IMR-90 (cell line): ENCODE data around the gene CHST8. TPM values are rescaled to one million over a fixed set of nuclear protein-coding genes. Genes with fewer than 3 reads are reported as not detected.

ENCODE experiments used
- ATAC-seq: fragments of 200-7000 bp; cut with Tn5 transposase; 2 replicates; pipeline ENCODE4 v1.9.1; 2020; ENCODE audit warnings: low read depth, mild to moderate bottlenecking, moderate library complexity
- BruUV-seq: library from RNA; stranded (reverse); fragments of 400-500 nt; replicated peaks from 2 replicates; lab custom pipeline; 2021; lab: Mats Ljungman, UMichigan
- CTCF ChIA-PET: fragments of 300-600 bp; formaldehyde crosslinking; extraction: SDS; loops from one replicate; lab custom pipeline; 2021; ENCODE audit warnings: antibody characterized with exemption; lab: Yijun Ruan, JAX
- POLR2A ChIA-PET: fragments of 300-600 bp; sonication (Branson Sonifier 250); formaldehyde crosslinking; loops from one replicate; lab custom pipeline; 2022; ENCODE audit warnings: antibody characterized with exemption; ENCODE audit not compliant: unreplicated experiment; lab: Charles Lee
- DNase-seq: peaks from one replicate; pipeline ENCODE4 v3.0.0; 2013
- H2AFZ ChIP-seq: replicated peaks from 2 replicates; pipeline ENCODE3; 2013; ENCODE audit warnings: low read length, mild to moderate bottlenecking; ENCODE audit not compliant: poor library complexity
- H2AK5ac ChIP-seq: 2 replicates; pipeline ENCODE4 v1.6.1; 2013; ENCODE audit warnings: low read depth, low read length, inconsistent platforms
- H2AK9ac ChIP-seq: replicated peaks from 2 replicates; pipeline ENCODE3; 2013; ENCODE audit warnings: mild to moderate bottlenecking, low read depth, low read length, moderate library complexity; ENCODE audit not compliant: poor library complexity
- H2BK120ac ChIP-seq: 2 replicates; pipeline ENCODE4 v1.6.1; 2013; ENCODE audit warnings: low read depth, low read length, inconsistent platforms
- H2BK15ac ChIP-seq: 3 replicates; pipeline ENCODE4 v1.6.1; 2013; ENCODE audit warnings: low read depth, low read length, inconsistent platforms
- H2BK20ac ChIP-seq: 2 replicates; pipeline ENCODE4 v1.6.1; 2013; ENCODE audit warnings: low read depth, mild to moderate bottlenecking, inconsistent platforms, low read length, moderate library complexity
- H2BK5ac ChIP-seq: 2 replicates; pipeline ENCODE4 v1.6.1; 2013; ENCODE audit warnings: mild to moderate bottlenecking, low read depth, low read length, inconsistent platforms; ENCODE audit not compliant: poor library complexity, severe bottlenecking
- H3K14ac ChIP-seq: replicated peaks from 2 replicates; pipeline ENCODE4 v1.6.1; 2013; ENCODE audit warnings: low read depth, low read length, inconsistent platforms
- H3K18ac ChIP-seq: 2 replicates; pipeline ENCODE4 v1.6.1; 2013; ENCODE audit warnings: low read depth, low read length, control low read depth
- H3K23ac ChIP-seq: 2 replicates; pipeline ENCODE4 v1.6.1; 2013; ENCODE audit warnings: low read depth, low read length, inconsistent platforms
- H3K27ac ChIP-seq: 2 replicates; pipeline ENCODE4 v1.5.1; 2013; ENCODE audit warnings: mild to moderate bottlenecking, control low read depth, low read length; ENCODE audit not compliant: insufficient read depth
- H3K27me3 ChIP-seq: 2 replicates; pipeline ENCODE4 v1.6.1; 2013; ENCODE audit warnings: low read length; ENCODE audit not compliant: control insufficient read depth, insufficient read depth
- H3K36me3 ChIP-seq: 2 replicates; pipeline ENCODE4 v1.6.1; 2013; ENCODE audit warnings: low read length, mixed read lengths; ENCODE audit not compliant: control insufficient read depth, insufficient read depth
- H3K4ac ChIP-seq: 2 replicates; pipeline ENCODE4 v1.6.1; 2013; ENCODE audit warnings: low read depth, low read length, inconsistent platforms
- H3K4me1 ChIP-seq: 2 replicates; pipeline ENCODE4 v1.6.1; 2013; ENCODE audit warnings: low read length, mixed read lengths; ENCODE audit not compliant: control insufficient read depth, insufficient read depth
- H3K4me2 ChIP-seq: 2 replicates; pipeline ENCODE4 v1.6.1; 2013; ENCODE audit warnings: low read depth, mild to moderate bottlenecking, control low read depth, low read length, moderate library complexity
- H3K4me3 ChIP-seq: 2 replicates; pipeline ENCODE4 v1.5.1; 2013; ENCODE audit warnings: low read depth, mild to moderate bottlenecking, control low read depth, low read length, moderate library complexity; ENCODE audit not compliant: insufficient read depth
- H3K56ac ChIP-seq: 2 replicates; pipeline ENCODE4 v1.6.1; 2013; ENCODE audit warnings: low read length, inconsistent platforms; ENCODE audit not compliant: insufficient read depth; ENCODE audit errors: extremely low read depth
- H3K79me1 ChIP-seq, 2 experiments: 2 replicates each; pipeline ENCODE4 v1.6.1; 2013; ENCODE audit warnings: low read length in 2 of 2, inconsistent platforms in 1 of 2, low read depth in 1 of 2
- H3K9ac ChIP-seq: 2 replicates; pipeline ENCODE4 v1.6.1; 2013; ENCODE audit warnings: low read depth, low read length, control low read depth
- H3K9me1 ChIP-seq: 2 replicates; pipeline ENCODE4 v1.6.1; 2013; ENCODE audit warnings: low read length, inconsistent platforms; ENCODE audit not compliant: insufficient read depth
- H3K9me3 ChIP-seq: 2 replicates; pipeline ENCODE4 v1.6.1; 2013; ENCODE audit warnings: low read length; ENCODE audit not compliant: control insufficient read depth, insufficient read depth
- H4K20me1 ChIP-seq: 2 replicates; pipeline ENCODE4 v1.6.1; 2013; ENCODE audit warnings: low read length, inconsistent platforms; ENCODE audit not compliant: insufficient read depth
- H4K5ac ChIP-seq: 2 replicates; pipeline ENCODE4 v1.6.1; 2013; ENCODE audit warnings: mild to moderate bottlenecking, low read depth, low read length, control low read depth
- H4K8ac ChIP-seq, 2 experiments: 2 replicates each; pipeline ENCODE4 v1.6.1; 2013; ENCODE audit warnings: low read depth in 2 of 2, low read length in 2 of 2, control low read depth in 1 of 2, inconsistent platforms in 1 of 2
- H4K91ac ChIP-seq: 2 replicates; pipeline ENCODE4 v1.6.1; 2013; ENCODE audit warnings: low read depth, low read length, inconsistent platforms; ENCODE audit not compliant: insufficient read depth
- BHLHE40 ChIP-seq: fragments of 150-350 bp; IDR thresholded peaks from 2 replicates; pipeline ENCODE4 v1.6.1; 2016; ENCODE audit warnings: mild to moderate bottlenecking, low read depth, low read length
- CEBPB ChIP-seq: IDR thresholded peaks from 2 replicates; pipeline ENCODE4 v1.6.1; 2012; ENCODE audit warnings: low read depth, low read length, improper control_type of control experiment
- CHD1 ChIP-seq: IDR thresholded peaks from 2 replicates; pipeline ENCODE4 v1.6.1; 2012; ENCODE audit warnings: low read depth, low read length, improper control_type of control experiment
- CTCF ChIP-seq: conservative IDR thresholded peaks from 2 replicates; pipeline ENCODE4 v1.5.1; 2012; ENCODE audit warnings: mild to moderate bottlenecking, low read depth, low read length, improper control_type of control experiment
- ELK1 ChIP-seq: fragments of 150-350 bp; IDR thresholded peaks from 2 replicates; pipeline ENCODE4 v1.6.1; 2016; ENCODE audit warnings: low read depth, mild to moderate bottlenecking, low read length, moderate library complexity, borderline replicate concordance
- FOS ChIP-seq: fragments of 150-350 bp; IDR thresholded peaks from 2 replicates; pipeline ENCODE4 v1.6.1; 2016; ENCODE audit warnings: low read depth, low read length
- MAFK ChIP-seq: IDR thresholded peaks from 2 replicates; pipeline ENCODE4 v1.6.1; 2012; ENCODE audit warnings: low read depth, low read length, improper control_type of control experiment
- MAZ ChIP-seq: IDR thresholded peaks from 2 replicates; pipeline ENCODE4 v1.6.1; 2012; ENCODE audit warnings: low read depth, mild to moderate bottlenecking, low read length, improper control_type of control experiment, moderate library complexity, borderline replicate concordance
- MXI1 ChIP-seq: IDR thresholded peaks from 2 replicates; pipeline ENCODE4 v1.6.1; 2012; ENCODE audit warnings: low read depth, mild to moderate bottlenecking, low read length, moderate library complexity, borderline replicate concordance
- NFE2L2 ChIP-seq: fragments of 150-350 bp; IDR thresholded peaks from 2 replicates; pipeline ENCODE4 v1.6.1; 2016; ENCODE audit warnings: low read depth, mild to moderate bottlenecking, low read length
- POLR2A ChIP-seq: IDR thresholded peaks from 2 replicates; pipeline ENCODE4 v1.6.1; 2012; ENCODE audit warnings: mild to moderate bottlenecking, low read depth, low read length
- RAD21 ChIP-seq: IDR thresholded peaks from 2 replicates; pipeline ENCODE4 v1.6.1; 2012; ENCODE audit warnings: low read length, improper control_type of control experiment
- RCOR1 ChIP-seq: IDR thresholded peaks from 2 replicates; pipeline ENCODE4 v1.6.1; 2012; ENCODE audit warnings: mild to moderate bottlenecking, low read length, improper control_type of control experiment; ENCODE audit not compliant: insufficient replicate concordance
- RFX5 ChIP-seq: IDR thresholded peaks from 2 replicates; pipeline ENCODE4 v1.8.0; 2012; ENCODE audit warnings: low read depth, mild to moderate bottlenecking, low read length, moderate library complexity
- SMC3 ChIP-seq: fragments of 150-350 bp; IDR thresholded peaks from 2 replicates; pipeline ENCODE4 v1.6.1; 2016; ENCODE audit warnings: low read depth, mild to moderate bottlenecking, antibody characterized with exemption, low read length, moderate library complexity
- USF2 ChIP-seq: fragments of 150-350 bp; IDR thresholded peaks from 2 replicates; pipeline ENCODE4 v1.6.1; 2017; ENCODE audit warnings: mild to moderate bottlenecking, antibody characterized with exemption, low read length, low read depth
- WGBS, 2 experiments: methylation state at CpG; one replicate each; pipeline versions ENCODE4 v1.1.5 to v1.1.7; 2013; ENCODE audit warnings: missing lambda C conversion rate in 2 of 2; ENCODE audit not compliant: insufficient read length in 1 of 2; ENCODE audit errors: extremely low coverage in 2 of 2; 5-methylcytosine and 5-hydroxymethylcytosine counted together
- dilution Hi-C: fragments of 300-500 bp; cut with HindIII; formaldehyde crosslinking; loops from one replicate; pipeline ENCODE4 v1.14.3; 2018; ENCODE audit warnings: low sequenced_read_pairs; ENCODE audit not compliant: unreplicated experiment
- in situ Hi-C: fragments of 300-500 bp; cut with MboI; formaldehyde crosslinking; loops from 3 replicates; pipeline ENCODE4 v1.14.3; 2019; ENCODE audit warnings: low sequenced_read_pairs, inconsistent platforms, mixed read lengths
- intact Hi-C: fragments of 100-400 bp; cut with micrococcal nuclease; formaldehyde crosslinking; loops from 2 replicates; pipeline ENCODE4 v1.10.0; 2022
- polyA plus RNA-seq, 3 experiments: library from polyadenylated mRNA; depleted of rRNA; stranded (reverse); fragments of >200 nt; gene quantifications; 2 replicates each; pipeline ENCODE4 v1.2.3, GENCODE V29; 2012; ENCODE audit warnings: low replicate concordance in 1 of 3
- total RNA-seq: library from RNA; depleted of rRNA; stranded (reverse); fragments of >200 nt; gene quantifications from 2 replicates; pipeline ENCODE4 v1.2.3, GENCODE V29; 2012

Gene CHST8
- total and polyA plus RNA-seq, 2 of the 4 experiments (the other 2 are of a cell fraction): not detected

- Histone ChIP-seq H2BK20ac (no peak overlapping the region), H2AK5ac (no peak overlapping the region), H3K9me3 (no peaks in the 10 kb centered on the region), H2BK5ac (no peak overlapping the region), H3K9me1 (no peaks in the 10 kb centered on the region; the same call in 1 of the 2 replicates), H3K14ac (no peak overlapping the region), H3K18ac (no peak overlapping the region), H2BK15ac (no peak overlapping the region), H3K4ac (no peak overlapping the region), H2AK9ac (no peak overlapping the region), H3K27ac (no peak overlapping the region), H4K8ac (no peak overlapping the region), H2AFZ (no peak overlapping the region), H4K91ac (no peak overlapping the region), H3K4me1 (no peaks in the 10 kb centered on the region), H3K4me3 (no peak overlapping the region), H4K5ac (no peak overlapping the region), H4K20me1 (no peaks in the 10 kb centered on the region), H3K23ac (no peak overlapping the region), H3K27me3 (no peaks in the 10 kb centered on the region), H3K9ac (no peak overlapping the region), H3K56ac (no peak overlapping the region), H3K4me2 (no peak overlapping the region), H3K79me1 (no peaks in the 10 kb centered on the region), H2BK120ac (no peak overlapping the region), H3K36me3 (no peaks in the 10 kb centered on the region)
- in situ Hi-C loops: no loop called here
- ChIA-PET POLR2A (no interaction called here), CTCF (no interaction called here)
- BruUV-seq: no TSS peak
- intact Hi-C loops: no loop called here
- dilution Hi-C loops: no loop called here
- WGBS, 2 experiments: 66% methylated on average over 2 of the region's 9 CpGs; no CpG with 5 or more reads in 1 of the 2 experiments
- TF ChIP-seq FOS: no peak
- TF ChIP-seq MXI1: no peak
- no peak for TF ChIP-seq RAD21
- no peak for TF ChIP-seq USF2
- TF ChIP-seq POLR2A: no peak
- no peak for TF ChIP-seq BHLHE40
- no peak for TF ChIP-seq NFE2L2
- no peak for TF ChIP-seq MAZ
- TF ChIP-seq SMC3: no peak
- TF ChIP-seq CHD1: no peak
- TF ChIP-seq MAFK: no peak
- no peak for TF ChIP-seq RFX5
- TF ChIP-seq CTCF: no peak
- no peak for TF ChIP-seq RCOR1
- TF ChIP-seq CEBPB: no peak
- TF ChIP-seq ELK1: no peak
- no peak for ATAC-seq
- DNase-seq: no peak
These were observed 48.6 kb downstream of the CHST8 start for GRCh38 chr19:33670398-33670797.
